ENCODE measurements around the gene SELENON.

Gene SELENON

GRCh38 chr1:25786887-25787759, 12.9 kb upstream of the SELENON start:
- TF ChIP-seq ZNF274 (IDR thresholded peaks at IDR 0.05; ENCODE audit: low read depth, low read length) = no peak
- TF ChIP-seq SUZ12 (IDR thresholded peaks at IDR 0.05; ENCODE audit: extremely low read depth, insufficient read depth, insufficient read length) = no peak
- TF ChIP-seq YY1 (IDR thresholded peaks at IDR 0.05; ENCODE audit: insufficient read depth, insufficient read length) = no peak
- Histone ChIP-seq H3K4me1 (ENCODE audit: insufficient read depth, insufficient read length) (peaks cover 26% of the 10 kb centered on the region), H3K9ac (ENCODE audit: insufficient read length, low read depth) (peak overlapping the region; percentile 2), H3K36me3 (ENCODE audit: insufficient read depth, insufficient read length, low read length) (no peaks in the 10 kb centered on the region), H3K9me3 (ENCODE audit: insufficient read depth, low read length) (no peaks in the 10 kb centered on the region), H3K27me3 (ENCODE audit: insufficient read depth, insufficient read length) (no peaks in the 10 kb centered on the region), H3K4me3 (ENCODE audit: insufficient read length, low read depth) (no peak overlapping the region)
- DNase-seq (ENCODE audit: low read depth, low spot score) = no peak

- no peak overlapping the region for H3K9ac ChIP-seq (ENCODE audit: insufficient read length, low read depth)
- no peak overlapping the region for H3K4me3 ChIP-seq (ENCODE audit: insufficient read length, low read depth)
- H3K36me3 ChIP-seq (ENCODE audit: insufficient read depth, insufficient read length, low read length) = no peaks in the 10 kb centered on the region
- TF ChIP-seq YY1 (IDR thresholded peaks at IDR 0.05; ENCODE audit: insufficient read depth, insufficient read length) (no peak), ZNF274 (IDR thresholded peaks at IDR 0.05; ENCODE audit: low read depth, low read length) (no peak), SUZ12 (IDR thresholded peaks at IDR 0.05; ENCODE audit: extremely low read depth, insufficient read depth, insufficient read length) (no peak)
- H3K9me3 ChIP-seq (ENCODE audit: insufficient read depth, low read length) = no peaks in the 10 kb centered on the region
- H3K27me3 ChIP-seq (ENCODE audit: insufficient read depth, insufficient read length) = no peaks in the 10 kb centered on the region
- no peak for DNase-seq (ENCODE audit: low read depth, low spot score)
- H3K4me1 ChIP-seq (ENCODE audit: insufficient read depth, insufficient read length) = peaks cover 24% of the 10 kb centered on the region
Measured at GRCh38 chr1:25787760-25788166, 12.2 kb upstream of the SELENON start.

GRCh38 chr1:25790472-25790871, 9.5 kb upstream of the SELENON start:
- no peaks in the 10 kb centered on the region for H3K27me3 ChIP-seq (ENCODE audit: insufficient read depth, insufficient read length)
- TF ChIP-seq ZNF274 (IDR thresholded peaks at IDR 0.05; ENCODE audit: low read depth, low read length) (no peak), YY1 (IDR thresholded peaks at IDR 0.05; ENCODE audit: insufficient read depth, insufficient read length) (no peak), SUZ12 (IDR thresholded peaks at IDR 0.05; ENCODE audit: extremely low read depth, insufficient read depth, insufficient read length) (no peak)

GRCh38 chr1:25792115-25792514, 7.9 kb upstream of the SELENON start:
- H3K4me1 ChIP-seq (ENCODE audit: insufficient read depth, insufficient read length) = peaks cover 17% of the 10 kb centered on the region
- H3K27me3 ChIP-seq (ENCODE audit: insufficient read depth, insufficient read length) = no peaks in the 10 kb centered on the region
- no peak overlapping the region for H3K9ac ChIP-seq (ENCODE audit: insufficient read length, low read depth)
- no peak overlapping the region for H3K4me3 ChIP-seq (ENCODE audit: insufficient read length, low read depth)
- no peaks in the 10 kb centered on the region for H3K36me3 ChIP-seq (ENCODE audit: insufficient read depth, insufficient read length, low read length)
- TF ChIP-seq SUZ12 (IDR thresholded peaks at IDR 0.05; ENCODE audit: extremely low read depth, insufficient read depth, insufficient read length) (no peak), YY1 (IDR thresholded peaks at IDR 0.05; ENCODE audit: insufficient read depth, insufficient read length) (no peak), ZNF274 (IDR thresholded peaks at IDR 0.05; ENCODE audit: low read depth, low read length) (no peak)
- no peaks in the 10 kb centered on the region for H3K9me3 ChIP-seq (ENCODE audit: insufficient read depth, low read length)
- no peak for DNase-seq (ENCODE audit: low read depth, low spot score)

More at GRCh38 chr1:25790472-25790871, 9.5 kb upstream of the SELENON start:
- Histone ChIP-seq H3K9ac (ENCODE audit: insufficient read length, low read depth) (no peak overlapping the region), H3K9me3 (ENCODE audit: insufficient read depth, low read length) (no peaks in the 10 kb centered on the region), H3K36me3 (ENCODE audit: insufficient read depth, insufficient read length, low read length) (no peaks in the 10 kb centered on the region), H3K4me3 (ENCODE audit: insufficient read length, low read depth) (no peak overlapping the region), H3K4me1 (ENCODE audit: insufficient read depth, insufficient read length) (peaks cover 16% of the 10 kb centered on the region)
- no peak for DNase-seq (ENCODE audit: low read depth, low spot score)

GRCh38 chr1:25793585-25794170, 6.3 kb upstream of the SELENON start:
- Histone ChIP-seq H3K9me3 (ENCODE audit: insufficient read depth, low read length) (no peaks in the 10 kb centered on the region), H3K4me3 (ENCODE audit: insufficient read length, low read depth) (no peak overlapping the region), H3K36me3 (ENCODE audit: insufficient read depth, insufficient read length, low read length) (no peaks in the 10 kb centered on the region), H3K4me1 (ENCODE audit: insufficient read depth, insufficient read length) (peaks cover 18% of the 10 kb centered on the region), H3K27me3 (ENCODE audit: insufficient read depth, insufficient read length) (peaks cover 6% of the 10 kb centered on the region), H3K9ac (ENCODE audit: insufficient read length, low read depth) (no peak overlapping the region)
- TF ChIP-seq ZNF274 (IDR thresholded peaks at IDR 0.05; ENCODE audit: low read depth, low read length) (no peak), SUZ12 (IDR thresholded peaks at IDR 0.05; ENCODE audit: extremely low read depth, insufficient read depth, insufficient read length) (no peak), YY1 (IDR thresholded peaks at IDR 0.05; ENCODE audit: insufficient read depth, insufficient read length) (no peak)
- DNase-seq (ENCODE audit: low read depth, low spot score) = no peak

GRCh38 chr1:25794325-25794724, 5.7 kb upstream of the SELENON start:
- TF ChIP-seq SUZ12 (IDR thresholded peaks at IDR 0.05; ENCODE audit: extremely low read depth, insufficient read depth, insufficient read length) (no peak), ZNF274 (IDR thresholded peaks at IDR 0.05; ENCODE audit: low read depth, low read length) (no peak), YY1 (IDR thresholded peaks at IDR 0.05; ENCODE audit: insufficient read depth, insufficient read length) (no peak)
- H3K27me3 ChIP-seq (ENCODE audit: insufficient read depth, insufficient read length) = peaks cover 9% of the 10 kb centered on the region
- no peak for DNase-seq (ENCODE audit: low read depth, low spot score)
- peaks cover 20% of the 10 kb centered on the region for H3K4me1 ChIP-seq (ENCODE audit: insufficient read depth, insufficient read length)
- H3K4me3 ChIP-seq (ENCODE audit: insufficient read length, low read depth) = no peak overlapping the region
- H3K9ac ChIP-seq (ENCODE audit: insufficient read length, low read depth) = no peak overlapping the region
- H3K36me3 ChIP-seq (ENCODE audit: insufficient read depth, insufficient read length, low read length) = no peaks in the 10 kb centered on the region
- H3K9me3 ChIP-seq (ENCODE audit: insufficient read depth, low read length) = no peaks in the 10 kb centered on the region

- Histone ChIP-seq H3K9me3 (ENCODE audit: insufficient read depth, low read length) (no peaks in the 10 kb centered on the region), H3K4me1 (ENCODE audit: insufficient read depth, insufficient read length) (peaks cover 22% of the 10 kb centered on the region), H3K27me3 (ENCODE audit: insufficient read depth, insufficient read length) (peaks cover 11% of the 10 kb centered on the region), H3K9ac (ENCODE audit: insufficient read length, low read depth) (no peak overlapping the region), H3K36me3 (ENCODE audit: insufficient read depth, insufficient read length, low read length) (no peaks in the 10 kb centered on the region), H3K4me3 (ENCODE audit: insufficient read length, low read depth) (no peak overlapping the region)
- DNase-seq (ENCODE audit: low read depth, low spot score) = no peak
- no peak for TF ChIP-seq YY1 (IDR thresholded peaks at IDR 0.05; ENCODE audit: insufficient read depth, insufficient read length)
- no peak for TF ChIP-seq SUZ12 (IDR thresholded peaks at IDR 0.05; ENCODE audit: extremely low read depth, insufficient read depth, insufficient read length)
- no peak for TF ChIP-seq ZNF274 (IDR thresholded peaks at IDR 0.05; ENCODE audit: low read depth, low read length)
Measured at GRCh38 chr1:25795211-25795610, 4.8 kb upstream of the SELENON start.
